ENCODE measurements around the gene DACT2.

- TF ChIP-seq CTCF (IDR thresholded peaks at IDR 0.05; ENCODE audit: control extremely low read depth in 1 of 3, insufficient read depth in 1 of 3, low read depth in 1 of 3, low read length in 3 of 3) (no peak), POLR2A (IDR thresholded peaks at IDR 0.05; ENCODE audit: control extremely low read depth in 1 of 2, low read depth in 2 of 2, low read length in 2 of 2) (no peak), KDM5A (IDR thresholded peaks at IDR 0.05; ENCODE audit: low read length) (no peak), EZH2 (IDR thresholded peaks at IDR 0.05; ENCODE audit: low read depth, low read length, severe bottlenecking) (no peak), CHD7 (IDR thresholded peaks at IDR 0.05; ENCODE audit: insufficient replicate concordance, low read length) (no peak), POLR2AphosphoS5 (IDR thresholded peaks at IDR 0.05; ENCODE audit: low read depth, low read length) (no peak), KDM1A (IDR thresholded peaks at IDR 0.05; ENCODE audit: borderline replicate concordance, low read length) (no peak), EGR1 (IDR thresholded peaks at IDR 0.05; ENCODE audit: borderline replicate concordance, low read depth, low read length) (no peak), SUZ12 (IDR thresholded peaks at IDR 0.05; ENCODE audit: low read length) (no peak)
- TF ChIP-seq, protein P1, sequence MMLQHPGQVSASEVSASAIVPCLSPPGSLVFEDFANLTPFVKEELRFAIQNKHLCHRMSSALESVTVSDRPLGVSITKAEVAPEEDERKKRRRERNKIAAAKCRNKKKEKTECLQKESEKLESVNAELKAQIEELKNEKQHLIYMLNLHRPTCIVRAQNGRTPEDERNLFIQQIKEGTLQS (IDR thresholded peaks at IDR 0.05; ENCODE audit: insufficient read depth, low read depth, low read length) = no peak
These were observed 13.9 kb upstream of the DACT2 start for GRCh38 chr6:168333491-168333890.
